22Rv1 (cell line): ENCODE results near the gene LAMA5.

ENCODE experiments used
- CTCF ChIP-seq: fragments of 450-650 bp; IDR thresholded peaks from 2 replicates; pipeline ENCODE4 v1.5.1; 2017; ENCODE audit warnings: mild to moderate bottlenecking
- ZFX ChIP-seq: fragments of 450-650 bp; IDR thresholded peaks from 2 replicates; pipeline ENCODE4 v1.6.1; 2017; ENCODE audit warnings: antibody characterized with exemption, borderline replicate concordance

- TF ChIP-seq CTCF (no peak), ZFX (no peak)
These were observed 14.2 kb upstream of the LAMA5 start for GRCh38 chr20:62381202-62381797.
